Measurements from ENCODE around the gene SFMBT2. TPM values are rescaled to one million over a fixed set of nuclear protein-coding genes. Genes with fewer than 3 reads are reported as not detected.
"Not testable (repeated sequence)": the region's sequence is repeated elsewhere in the genome, so short reads cannot be mapped to it uniquely, and the experiment has no call there.

The SFMBT2 gene
- total RNA-seq, 1 donor from 2014 or later = 2.7 TPM

DNA sequence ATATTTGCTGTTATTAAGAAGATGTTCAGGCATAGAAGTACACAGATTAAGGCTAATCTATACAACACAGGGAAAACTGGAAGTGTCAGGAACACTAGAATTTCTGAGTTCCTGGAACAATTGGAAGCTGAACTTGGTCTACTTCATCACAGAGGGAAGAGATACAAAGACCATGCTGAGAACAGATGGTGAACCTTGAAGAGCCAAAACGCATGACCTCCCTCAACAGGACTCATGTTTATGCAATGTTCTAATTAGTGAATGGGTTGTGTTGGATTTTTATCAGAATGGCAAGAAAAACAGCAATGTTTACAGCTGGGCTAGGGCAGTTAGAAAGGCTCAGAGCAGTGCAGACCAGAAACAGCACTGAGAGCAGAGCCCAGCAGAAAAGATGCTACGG, 94.9 kb downstream of the SFMBT2 start:
- TF ChIP-seq, protein P1, sequence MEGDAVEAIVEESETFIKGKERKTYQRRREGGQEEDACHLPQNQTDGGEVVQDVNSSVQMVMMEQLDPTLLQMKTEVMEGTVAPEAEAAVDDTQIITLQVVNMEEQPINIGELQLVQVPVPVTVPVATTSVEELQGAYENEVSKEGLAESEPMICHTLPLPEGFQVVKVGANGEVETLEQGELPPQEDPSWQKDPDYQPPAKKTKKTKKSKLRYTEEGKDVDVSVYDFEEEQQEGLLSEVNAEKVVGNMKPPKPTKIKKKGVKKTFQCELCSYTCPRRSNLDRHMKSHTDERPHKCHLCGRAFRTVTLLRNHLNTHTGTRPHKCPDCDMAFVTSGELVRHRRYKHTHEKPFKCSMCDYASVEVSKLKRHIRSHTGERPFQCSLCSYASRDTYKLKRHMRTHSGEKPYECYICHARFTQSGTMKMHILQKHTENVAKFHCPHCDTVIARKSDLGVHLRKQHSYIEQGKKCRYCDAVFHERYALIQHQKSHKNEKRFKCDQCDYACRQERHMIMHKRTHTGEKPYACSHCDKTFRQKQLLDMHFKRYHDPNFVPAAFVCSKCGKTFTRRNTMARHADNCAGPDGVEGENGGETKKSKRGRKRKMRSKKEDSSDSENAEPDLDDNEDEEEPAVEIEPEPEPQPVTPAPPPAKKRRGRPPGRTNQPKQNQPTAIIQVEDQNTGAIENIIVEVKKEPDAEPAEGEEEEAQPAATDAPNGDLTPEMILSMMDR (IDR thresholded peaks at IDR 0.05) = no peak
- H3K9me3 Mint-ChIP-seq (ENCODE audit: unreplicated experiment) = no peaks in the 10 kb centered on the region
- H3K36me3 Mint-ChIP-seq (ENCODE audit: unreplicated experiment) = no peaks in the 10 kb centered on the region
- H3K4me1 Mint-ChIP-seq (ENCODE audit: unreplicated experiment) = no peaks in the 10 kb centered on the region
- no peak overlapping the region for H3K27ac Mint-ChIP-seq (ENCODE audit: unreplicated experiment)
- H3K4me3 Mint-ChIP-seq (ENCODE audit: unreplicated experiment) = no peak overlapping the region
- no peaks in the 10 kb centered on the region for H3K27me3 Mint-ChIP-seq (ENCODE audit: unreplicated experiment)
- no peak for DNase-seq (ENCODE audit: extremely low spot score, unreplicated experiment)

DNA sequence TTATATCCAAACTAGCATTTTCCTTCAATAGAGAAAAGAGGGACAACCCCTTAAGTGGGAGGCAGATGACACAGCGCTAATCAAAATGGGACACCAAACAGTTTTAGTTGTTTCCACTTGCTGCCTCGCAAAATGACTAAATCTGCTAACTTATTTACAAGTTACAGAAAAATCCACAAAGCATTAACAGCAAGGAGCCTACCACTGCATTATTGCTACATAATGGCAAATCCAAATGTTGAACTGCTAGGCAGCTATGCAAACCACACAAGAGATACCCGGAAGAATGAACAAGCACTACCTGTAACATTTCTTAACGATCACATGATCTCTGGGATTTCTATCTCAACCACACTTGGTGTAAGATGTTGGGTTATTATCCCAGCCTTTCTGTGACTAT, 96.7 kb downstream of the SFMBT2 start:
- no peak overlapping the region for H3K4me3 Mint-ChIP-seq (ENCODE audit: unreplicated experiment)
- no peak for DNase-seq (ENCODE audit: extremely low spot score, unreplicated experiment)
- TF ChIP-seq, protein P1 (IDR thresholded peaks at IDR 0.05) = no peak
- H3K9me3 Mint-ChIP-seq (ENCODE audit: unreplicated experiment) = no peaks in the 10 kb centered on the region
- no peak overlapping the region for H3K27ac Mint-ChIP-seq (ENCODE audit: unreplicated experiment)
- no peaks in the 10 kb centered on the region for H3K4me1 Mint-ChIP-seq (ENCODE audit: unreplicated experiment)
- no peaks in the 10 kb centered on the region for H3K36me3 Mint-ChIP-seq (ENCODE audit: unreplicated experiment)
- no peaks in the 10 kb centered on the region for H3K27me3 Mint-ChIP-seq (ENCODE audit: unreplicated experiment)

DNA sequence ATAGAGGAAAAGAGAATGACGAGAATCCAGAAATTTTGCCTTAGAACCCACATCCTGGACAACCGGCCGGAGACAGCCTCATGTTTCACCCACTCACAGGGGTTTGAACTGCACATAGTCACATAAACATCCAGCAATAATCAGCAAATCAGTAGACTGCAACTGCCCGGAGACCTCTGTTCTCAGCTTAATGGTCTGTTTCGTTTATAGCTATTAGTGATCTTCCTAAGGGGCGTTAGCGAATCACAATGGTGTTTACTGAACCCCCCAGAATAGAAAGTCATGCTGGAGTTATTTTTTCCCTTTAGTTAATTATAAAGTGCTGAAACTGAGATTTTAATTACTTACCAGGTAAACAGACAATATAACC, 98.4 kb downstream of the SFMBT2 start:
- H3K4me3 Mint-ChIP-seq (ENCODE audit: unreplicated experiment) = no peak overlapping the region
- no peaks in the 10 kb centered on the region for H3K27me3 Mint-ChIP-seq (ENCODE audit: unreplicated experiment)
- no peak overlapping the region for H3K27ac Mint-ChIP-seq (ENCODE audit: unreplicated experiment)
- no peaks in the 10 kb centered on the region for H3K4me1 Mint-ChIP-seq (ENCODE audit: unreplicated experiment)
- H3K36me3 Mint-ChIP-seq (ENCODE audit: unreplicated experiment) = no peaks in the 10 kb centered on the region
- TF ChIP-seq, protein P1 (IDR thresholded peaks at IDR 0.05) = no peak
- peaks cover 4% of the 10 kb centered on the region for H3K9me3 Mint-ChIP-seq (ENCODE audit: unreplicated experiment)
- no peak for DNase-seq (ENCODE audit: extremely low spot score, unreplicated experiment)

DNA sequence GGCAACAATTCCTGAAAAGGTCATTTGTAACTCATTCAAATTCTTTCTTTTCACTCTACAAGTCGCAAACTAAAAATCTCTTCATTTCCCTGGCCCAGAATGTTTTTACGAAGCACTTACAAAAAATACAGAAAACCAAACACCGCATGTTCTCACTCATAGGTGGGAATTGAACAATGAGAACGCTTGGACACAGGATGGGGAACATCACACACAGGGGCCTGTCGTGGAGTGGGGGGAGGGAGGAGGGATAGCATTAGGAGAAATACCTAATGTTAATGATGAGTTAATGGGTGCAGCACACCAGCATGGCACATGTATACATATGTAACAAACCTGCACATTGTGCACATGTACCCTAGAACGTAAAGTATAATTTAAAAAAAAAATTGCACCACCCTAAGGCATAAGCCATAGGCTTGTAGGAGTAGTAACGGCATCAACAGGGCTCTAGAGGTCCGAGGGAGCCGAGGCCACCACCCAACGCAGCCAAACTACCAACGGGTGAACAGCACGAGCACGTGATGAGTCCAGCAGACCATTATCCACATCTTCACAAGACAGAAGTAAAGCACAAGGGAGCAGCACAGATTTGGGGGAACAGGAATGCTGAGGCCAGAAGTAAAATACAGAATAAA, 98.9 kb downstream of the SFMBT2 start:
- not testable (repeated sequence) for H3K4me3 Mint-ChIP-seq (ENCODE audit: unreplicated experiment); H3K4me1 Mint-ChIP-seq (ENCODE audit: unreplicated experiment); DNase-seq (ENCODE audit: extremely low spot score, unreplicated experiment); H3K27me3 Mint-ChIP-seq (ENCODE audit: unreplicated experiment); H3K9me3 Mint-ChIP-seq (ENCODE audit: unreplicated experiment); H3K36me3 Mint-ChIP-seq (ENCODE audit: unreplicated experiment); H3K27ac Mint-ChIP-seq (ENCODE audit: unreplicated experiment)

DNA sequence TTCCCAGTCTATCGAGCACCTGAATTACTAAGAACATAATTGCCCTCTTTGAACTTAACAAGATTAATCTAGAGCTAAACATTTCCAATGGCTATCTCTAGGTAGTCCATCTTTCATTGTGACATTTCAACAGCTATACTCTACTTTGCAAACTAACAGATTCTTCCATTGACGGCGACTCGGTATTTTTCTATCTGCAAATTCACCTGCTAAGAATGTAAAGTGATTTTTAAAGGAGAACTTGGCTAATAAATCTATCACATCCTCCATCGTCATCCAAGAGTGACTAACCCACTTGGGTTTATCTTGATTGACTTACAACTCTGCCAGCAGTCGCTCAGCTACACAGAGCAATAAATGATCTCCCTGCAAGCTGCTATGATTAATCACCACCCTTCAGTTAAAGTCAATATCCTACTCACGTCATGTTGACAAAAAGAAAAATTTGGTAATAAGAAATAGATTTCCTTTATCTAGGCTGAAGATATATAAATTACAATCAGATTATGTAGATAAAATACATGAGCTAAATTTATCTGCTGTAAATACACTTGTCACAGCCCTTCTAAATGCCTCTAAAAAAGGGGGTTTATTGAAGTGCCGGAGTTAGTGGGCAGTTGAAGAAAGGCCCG, 99.5 kb downstream of the SFMBT2 start:
- Mint-ChIP-seq H3K27me3 (ENCODE audit: unreplicated experiment) (no peaks in the 10 kb centered on the region), H3K27ac (ENCODE audit: unreplicated experiment) (no peak overlapping the region), H3K4me3 (ENCODE audit: unreplicated experiment) (no peak overlapping the region), H3K36me3 (ENCODE audit: unreplicated experiment) (no peaks in the 10 kb centered on the region), H3K4me1 (ENCODE audit: unreplicated experiment) (no peaks in the 10 kb centered on the region), H3K9me3 (ENCODE audit: unreplicated experiment) (peaks cover 4% of the 10 kb centered on the region)
- no peak for DNase-seq (ENCODE audit: extremely low spot score, unreplicated experiment)
- TF ChIP-seq, protein P1 (IDR thresholded peaks at IDR 0.05) = no peak
